ENCODE results near the gene METTL3. TPM values are rescaled to one million over a fixed set of nuclear protein-coding genes. Genes with fewer than 3 reads are reported as not detected.

METTL3 gene
- total RNA-seq, 6 experiments from 2014 or later, result 28.8 to 37.5 (median 30.3) TPM

DNA sequence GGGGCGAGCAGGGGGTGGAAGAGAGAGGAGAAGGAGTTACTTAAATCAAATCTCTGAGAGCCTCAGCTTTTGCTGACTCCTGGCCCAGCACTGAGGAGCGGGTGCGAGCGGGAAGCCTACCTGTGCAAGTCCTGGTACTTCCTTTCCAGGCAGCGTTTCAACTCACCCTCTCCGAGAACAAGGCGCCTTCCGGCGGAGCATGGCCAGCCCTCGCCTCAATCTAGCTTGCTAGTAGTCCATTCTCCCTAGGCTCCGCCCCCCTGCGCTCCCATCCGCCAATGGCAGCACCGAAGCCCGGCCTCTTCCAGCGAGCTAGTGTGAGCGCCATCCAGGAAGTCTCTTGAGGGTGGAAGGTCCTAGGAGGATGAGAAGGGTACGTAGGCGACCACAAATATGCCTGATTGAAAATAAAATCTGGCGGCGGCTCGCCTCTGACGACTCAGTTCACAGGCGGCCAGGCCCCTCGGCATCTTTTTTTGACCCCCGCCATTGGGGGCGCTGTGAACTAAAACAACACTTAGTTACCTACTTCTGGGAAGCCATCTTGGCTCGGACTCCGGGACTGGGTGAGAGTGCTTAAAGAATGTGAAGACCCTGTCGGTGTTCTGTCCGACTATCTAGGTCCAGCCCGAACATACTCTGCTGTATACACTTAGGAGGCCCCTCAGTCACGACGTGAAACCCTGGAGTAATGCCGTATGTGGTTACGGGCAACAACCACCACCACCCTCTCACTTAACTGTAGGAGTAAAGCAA, 55.0 kb downstream of the METTL3 start, which contains the start of gene CHD8:
Gene CHD8, minus strand, starts transcription at position 212 of the 756 bp plus-strand sequence. CDS start 24,480 bp downstream, outside the sequence.
- DNase-seq, result peak; percentile 100
- Mint-ChIP-seq H3K27me3 (ENCODE audit: insufficient read depth) (0 out of 2 replicates have a peak, but pooled peaks cover 1% of the 10 kb centered on the region), H3K36me3 (ENCODE audit: low read depth) (peaks cover 8% of the 10 kb centered on the region), H3K4me1 (ENCODE audit: low read depth) (peaks cover 26% of the 10 kb centered on the region), H3K4me3 (peak within 1 kb of the TSS; percentile 95), H3K27ac (peak within 1 kb of the TSS; percentile 99), H3K9me3 (no peaks in the 10 kb centered on the region)
- TF ChIP-seq, protein P1, sequence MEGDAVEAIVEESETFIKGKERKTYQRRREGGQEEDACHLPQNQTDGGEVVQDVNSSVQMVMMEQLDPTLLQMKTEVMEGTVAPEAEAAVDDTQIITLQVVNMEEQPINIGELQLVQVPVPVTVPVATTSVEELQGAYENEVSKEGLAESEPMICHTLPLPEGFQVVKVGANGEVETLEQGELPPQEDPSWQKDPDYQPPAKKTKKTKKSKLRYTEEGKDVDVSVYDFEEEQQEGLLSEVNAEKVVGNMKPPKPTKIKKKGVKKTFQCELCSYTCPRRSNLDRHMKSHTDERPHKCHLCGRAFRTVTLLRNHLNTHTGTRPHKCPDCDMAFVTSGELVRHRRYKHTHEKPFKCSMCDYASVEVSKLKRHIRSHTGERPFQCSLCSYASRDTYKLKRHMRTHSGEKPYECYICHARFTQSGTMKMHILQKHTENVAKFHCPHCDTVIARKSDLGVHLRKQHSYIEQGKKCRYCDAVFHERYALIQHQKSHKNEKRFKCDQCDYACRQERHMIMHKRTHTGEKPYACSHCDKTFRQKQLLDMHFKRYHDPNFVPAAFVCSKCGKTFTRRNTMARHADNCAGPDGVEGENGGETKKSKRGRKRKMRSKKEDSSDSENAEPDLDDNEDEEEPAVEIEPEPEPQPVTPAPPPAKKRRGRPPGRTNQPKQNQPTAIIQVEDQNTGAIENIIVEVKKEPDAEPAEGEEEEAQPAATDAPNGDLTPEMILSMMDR (IDR thresholded peaks at IDR 0.05), result peak; percentile 83

DNA sequence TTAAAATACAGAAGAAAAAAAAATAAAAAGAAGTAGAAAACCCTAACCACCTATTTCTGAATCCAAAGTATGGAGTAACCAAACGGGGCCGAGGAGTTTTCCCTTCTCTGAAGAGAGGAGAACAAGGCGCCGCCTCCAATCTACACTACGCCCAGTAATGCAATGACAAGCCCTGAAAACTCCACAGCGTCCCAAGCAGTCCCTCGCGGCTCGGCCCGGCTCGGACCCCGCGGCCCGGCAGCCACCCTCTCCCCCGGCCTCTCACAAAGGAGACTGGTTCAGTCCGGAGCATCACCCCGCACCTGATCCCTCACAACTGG, 55.6 kb downstream of the METTL3 start:
- Mint-ChIP-seq H3K4me1 (ENCODE audit: low read depth) (peaks cover 32% of the 10 kb centered on the region), H3K27me3 (ENCODE audit: insufficient read depth) (0 out of 2 replicates have a peak, but pooled peaks cover 1% of the 10 kb centered on the region), H3K4me3 (peak overlapping the region; percentile 95), H3K27ac (peak overlapping the region; percentile 99), H3K36me3 (ENCODE audit: low read depth) (peaks cover 7% of the 10 kb centered on the region), H3K9me3 (no peaks in the 10 kb centered on the region)
- DNase-seq, result peak; percentile 25
- TF ChIP-seq, protein P1 (IDR thresholded peaks at IDR 0.05), result no peak

DNA sequence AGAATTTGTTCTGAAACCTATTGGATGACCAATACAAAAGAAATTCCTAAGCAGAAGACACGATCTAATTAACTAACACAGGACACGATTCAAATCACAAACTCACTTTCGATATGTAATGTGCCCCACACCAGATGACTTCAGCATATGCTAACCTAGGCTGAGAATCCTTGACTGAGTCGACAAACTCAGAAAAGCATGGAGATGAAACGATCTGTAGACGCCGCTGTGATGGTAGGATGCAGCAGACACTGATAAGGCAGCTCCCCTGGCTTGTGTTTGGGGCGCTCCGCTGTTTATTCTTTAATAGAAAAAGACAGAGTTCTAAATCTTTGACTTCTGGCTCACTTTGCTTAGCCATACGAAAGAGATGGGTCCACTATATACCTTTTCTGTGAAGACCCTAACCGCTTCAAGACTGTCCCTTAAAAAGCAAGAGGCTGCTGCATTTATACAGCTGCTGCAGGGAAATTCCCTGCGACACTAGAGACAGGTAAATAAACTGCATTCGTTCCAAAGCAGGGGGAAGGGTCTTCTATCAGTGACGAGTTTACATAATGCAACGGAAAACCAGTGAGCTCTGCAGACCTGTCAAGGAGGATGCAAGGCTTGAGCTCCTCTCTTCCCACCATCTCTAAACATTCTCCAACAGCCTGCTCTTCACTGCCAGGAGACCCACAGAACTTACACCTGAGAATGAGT, 56.1 kb downstream of the METTL3 start:
- Mint-ChIP-seq H3K4me1 (ENCODE audit: low read depth) (peaks cover 37% of the 10 kb centered on the region), H3K9me3 (no peaks in the 10 kb centered on the region), H3K4me3 (peak overlapping the region; percentile 95), H3K36me3 (ENCODE audit: low read depth) (peaks cover 7% of the 10 kb centered on the region), H3K27ac (peak overlapping the region; percentile 99), H3K27me3 (ENCODE audit: insufficient read depth) (0 out of 2 replicates have a peak, but pooled peaks cover 1% of the 10 kb centered on the region)
- TF ChIP-seq, protein P1 (IDR thresholded peaks at IDR 0.05), result no peak
- peak; percentile 4 for DNase-seq

DNA sequence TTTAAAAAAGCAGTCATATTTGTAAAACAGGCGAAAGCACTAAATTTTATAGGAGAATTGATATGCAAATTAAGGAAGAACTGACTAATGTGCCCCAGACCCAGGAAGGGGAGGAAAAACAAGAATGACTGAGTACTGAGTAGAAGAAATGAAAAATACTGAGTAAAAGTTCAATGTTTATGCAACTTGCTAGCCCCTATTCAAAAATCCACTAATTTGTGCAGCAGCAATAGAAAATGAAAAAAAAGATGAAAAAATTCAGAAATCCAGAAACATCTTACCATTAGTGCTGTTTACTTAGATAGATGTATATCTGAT, 61.3 kb downstream of the METTL3 start:
- Mint-ChIP-seq H3K4me3 (no peak overlapping the region), H3K27me3 (ENCODE audit: insufficient read depth) (no peaks in the 10 kb centered on the region), H3K36me3 (ENCODE audit: low read depth) (peaks cover 6% of the 10 kb centered on the region), H3K9me3 (no peaks in the 10 kb centered on the region), H3K27ac (peak overlapping the region; percentile 40; the same call in 1 of the 2 replicates), H3K4me1 (ENCODE audit: low read depth) (peaks cover 42% of the 10 kb centered on the region)
- DNase-seq, result no peak
- TF ChIP-seq, protein P1 (IDR thresholded peaks at IDR 0.05), result no peak

Other genes with a start within 250 kb of the METTL3 start
- gene HNRNPC, start 241.9 kb downstream of the METTL3 start, total RNA-seq (2021; fragmentation: NEBNext Ultra II Directional; extraction: Animal tissue kit (Norgen Biotek cat#: 25700)), result 100 to 1,000 TPM; 528 to 684 (median 604) TPM
- not detected for gene RPGRIP1, start 231.3 kb downstream of the METTL3 start, total RNA-seq (2021; fragmentation: NEBNext Ultra II Directional; extraction: Animal tissue kit (Norgen Biotek cat#: 25700))
- 10 to 100 TPM; 67.9 to 91.9 (median 86.2) TPM for gene SUPT16H, start 127.3 kb downstream of the METTL3 start, total RNA-seq (2021; fragmentation: NEBNext Ultra II Directional; extraction: Animal tissue kit (Norgen Biotek cat#: 25700))
- gene CHD8, start 55.2 kb downstream of the METTL3 start, total RNA-seq (2021; fragmentation: NEBNext Ultra II Directional; extraction: Animal tissue kit (Norgen Biotek cat#: 25700)), result 10 to 100 TPM; 63.5 to 78.6 (median 70.9) TPM
- 10 to 100 TPM; 20.2 to 22.9 (median 21.3) TPM for gene RAB2B, start 34.4 kb downstream of the METTL3 start, total RNA-seq (2021; fragmentation: NEBNext Ultra II Directional; extraction: Animal tissue kit (Norgen Biotek cat#: 25700))
- 10 to 100 TPM; 79.8 to 96.3 (median 88.5) TPM for gene TOX4, start 34.1 kb downstream of the METTL3 start, total RNA-seq (2021; fragmentation: NEBNext Ultra II Directional; extraction: Animal tissue kit (Norgen Biotek cat#: 25700))
- 1 to 10 TPM in 3 of 6 experiments, under 1 TPM in 3; 0.51 to 2.0 (median 0.99) TPM for gene SALL2, start 15.0 kb upstream of the METTL3 start, total RNA-seq (2021; fragmentation: NEBNext Ultra II Directional; extraction: Animal tissue kit (Norgen Biotek cat#: 25700))
- not detected for gene OR10G3, start 68.7 kb upstream of the METTL3 start, total RNA-seq (2021; fragmentation: NEBNext Ultra II Directional; extraction: Animal tissue kit (Norgen Biotek cat#: 25700))
- not detected for gene OR10G2, start 123.6 kb upstream of the METTL3 start, total RNA-seq (2021; fragmentation: NEBNext Ultra II Directional; extraction: Animal tissue kit (Norgen Biotek cat#: 25700))
- gene OR4E2, start 142.5 kb upstream of the METTL3 start, total RNA-seq (2021; fragmentation: NEBNext Ultra II Directional; extraction: Animal tissue kit (Norgen Biotek cat#: 25700)), result not detected
- not detected for gene OR4E1, start 162.5 kb upstream of the METTL3 start, total RNA-seq (2021; fragmentation: NEBNext Ultra II Directional; extraction: Animal tissue kit (Norgen Biotek cat#: 25700))

All from HFFc6 (cell line).